Stimulated activated CD4-positive, alpha-beta T cell treated with anti-CD3 and anti-CD28 coated beads, TNF-alpha, amount 100 ng/mL, for 4 hours (primary cell): ENCODE measurements around the gene TMEM60.
A peak's percentile ranks its signal among the peaks of the same experiment; 100 is the strongest.
"Not testable (repeated sequence)": the region's sequence is repeated elsewhere in the genome, so short reads cannot be mapped to it uniquely, and the experiment has no call there.

Experiments used
- DNase-seq, 3 experiments: peaks; one replicate each; pipeline ENCODE4 v3.0.0-alpha.2; 2020; ENCODE audit warnings: low read depth in 3 of 3

The TMEM60 gene

DNA sequence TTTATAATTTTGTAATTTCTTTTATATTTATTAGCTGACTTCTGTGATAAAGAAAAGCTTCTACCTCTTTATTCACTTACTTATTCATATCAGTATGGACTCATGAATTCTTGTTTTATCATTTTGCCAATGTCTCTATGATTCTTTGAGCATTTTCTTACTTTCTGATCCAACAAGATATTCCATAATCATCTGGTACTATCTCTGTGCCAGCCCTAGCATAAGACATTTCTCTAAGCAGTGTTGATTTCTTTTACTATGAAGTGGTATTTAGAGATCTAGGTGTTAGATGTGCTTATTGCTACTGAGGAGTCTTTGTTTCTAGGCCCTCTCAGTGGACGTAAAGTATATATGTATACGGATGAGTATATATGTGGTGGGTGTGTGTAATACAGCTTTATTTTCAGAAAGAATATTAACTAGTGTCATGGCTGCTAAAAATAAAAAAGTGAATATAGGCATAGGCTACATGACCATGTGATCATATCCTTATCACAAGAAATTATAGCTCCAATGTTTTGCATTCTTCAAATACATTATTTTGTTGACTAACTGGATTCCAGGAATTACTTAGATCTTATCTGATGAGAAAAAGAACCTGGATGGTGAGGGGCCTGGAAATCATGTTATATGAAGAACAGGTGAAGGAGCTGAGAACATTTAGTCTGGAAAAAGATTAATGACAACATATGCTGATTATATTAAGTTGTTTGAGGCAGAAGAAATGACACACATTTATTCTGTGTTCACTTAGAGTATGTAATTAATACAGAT is 13.5 kb upstream of the TMEM60 start:
- DNase-seq = no peak

DNA sequence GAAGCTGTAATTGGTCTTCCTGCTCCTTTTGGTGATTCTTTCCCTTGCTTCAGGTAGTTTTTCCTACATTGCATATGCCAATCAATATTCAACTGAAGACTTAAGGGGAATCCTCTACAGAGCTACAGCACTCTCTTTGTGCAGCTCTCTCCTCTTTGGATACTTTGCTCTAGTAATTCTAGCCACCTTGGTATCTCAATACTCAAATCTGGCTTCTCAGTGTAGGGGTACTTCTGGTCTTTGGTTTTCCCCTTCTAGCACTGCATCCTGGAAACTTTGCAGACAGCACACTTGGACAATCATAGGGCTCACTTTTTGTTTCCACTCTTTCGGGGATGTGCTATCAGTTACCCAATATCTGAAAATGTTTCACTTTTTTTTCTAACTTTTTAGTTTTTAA is 10.3 kb upstream of the TMEM60 start:
- no peak for DNase-seq

DNA sequence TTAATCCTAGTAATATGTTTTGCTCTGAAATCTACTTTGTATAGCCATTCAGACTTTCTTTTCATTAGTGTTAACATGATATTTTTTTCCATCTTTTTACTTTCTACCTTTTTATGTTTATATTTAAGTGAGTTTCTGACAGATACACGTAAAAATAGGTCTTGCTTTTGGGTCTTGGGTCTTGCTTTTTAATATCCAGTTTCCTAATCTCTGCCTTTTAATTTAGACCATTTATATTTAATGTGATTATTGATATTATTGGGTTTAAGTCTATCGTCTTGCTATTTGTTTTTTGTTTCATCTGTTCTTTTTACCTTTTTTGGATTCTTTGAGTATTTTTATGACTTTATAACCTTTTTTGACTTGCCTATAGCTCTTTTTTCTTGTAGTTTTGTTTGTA is 8.2 kb upstream of the TMEM60 start:
- no peak for DNase-seq

DNA sequence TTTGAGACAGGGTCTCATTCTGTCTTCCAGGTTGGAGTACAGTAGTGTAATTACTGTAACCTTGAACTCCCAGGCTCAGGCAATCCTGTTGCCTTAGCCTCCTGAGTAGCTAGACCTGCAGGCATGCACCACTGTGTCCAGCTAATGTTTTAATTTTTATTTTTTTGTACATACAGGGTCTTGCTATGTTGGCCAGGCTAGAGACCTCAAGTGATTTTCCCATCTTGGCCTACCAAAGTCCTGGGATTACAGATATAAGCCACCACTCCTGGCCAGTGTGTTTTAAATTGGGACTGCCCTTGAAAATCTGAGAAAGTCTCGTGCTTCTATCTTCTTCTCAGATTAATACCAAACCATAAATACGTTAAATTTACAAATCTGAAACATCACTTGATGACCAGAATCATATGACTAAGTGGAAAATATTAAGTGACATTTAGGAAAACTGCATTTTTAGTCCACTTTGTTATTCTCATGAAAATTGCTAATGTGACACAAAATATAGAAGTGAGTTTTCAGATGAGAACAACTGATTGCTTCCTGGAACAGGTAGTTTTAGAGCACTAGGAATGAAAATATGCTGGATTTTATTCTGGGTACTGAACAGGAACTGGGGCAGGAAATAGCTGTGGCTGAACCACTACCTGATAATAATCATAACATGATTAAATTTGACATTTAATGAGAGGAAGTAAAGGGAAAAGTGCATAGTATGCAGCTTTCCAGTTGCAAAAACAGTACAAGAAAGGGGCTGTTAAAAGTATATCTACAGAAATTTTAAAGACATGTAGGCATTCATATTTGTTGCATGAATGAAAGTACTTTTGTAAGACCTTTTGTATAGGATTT is 4.5 kb upstream of the TMEM60 start:
- no peak for DNase-seq

DNA sequence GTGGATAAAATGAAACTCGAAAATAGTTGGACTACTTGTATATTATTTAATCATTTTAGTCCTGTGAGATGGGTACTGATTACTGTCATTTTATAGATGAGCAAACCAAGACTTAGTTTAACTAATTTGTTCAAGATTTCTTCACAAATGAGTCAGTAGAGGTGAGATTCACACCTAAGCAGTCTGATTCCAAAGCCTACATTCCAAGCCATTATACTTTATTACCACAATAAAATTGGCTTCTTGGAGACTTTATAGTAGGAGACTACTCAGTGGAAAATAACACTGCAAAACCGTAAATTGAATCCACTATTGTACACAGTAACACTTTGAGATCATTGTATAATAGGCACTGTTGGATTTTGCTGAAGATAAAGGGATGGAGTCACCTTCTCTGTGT is 2.5 kb upstream of the TMEM60 start:
- no peak for DNase-seq

DNA sequence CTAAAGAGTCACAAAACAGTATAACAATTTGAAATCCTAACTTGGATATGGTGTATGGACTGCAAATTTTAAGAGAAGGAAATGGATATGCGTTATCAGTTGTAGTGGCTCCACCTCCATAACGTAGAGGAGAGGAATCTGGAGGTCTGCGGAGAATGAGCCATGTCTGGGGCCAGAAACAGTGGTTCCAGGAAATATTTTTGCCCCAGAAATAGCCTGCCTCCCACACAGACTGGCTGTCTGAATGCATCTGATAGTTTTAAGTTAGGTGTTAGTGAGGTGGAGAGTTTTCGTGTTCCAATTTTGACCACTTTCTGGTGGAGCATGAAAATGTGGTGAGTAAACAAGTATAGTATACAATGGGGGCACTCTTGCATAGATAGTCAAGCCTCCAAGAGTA is 1.9 kb upstream of the TMEM60 start:
- no peak for DNase-seq

DNA sequence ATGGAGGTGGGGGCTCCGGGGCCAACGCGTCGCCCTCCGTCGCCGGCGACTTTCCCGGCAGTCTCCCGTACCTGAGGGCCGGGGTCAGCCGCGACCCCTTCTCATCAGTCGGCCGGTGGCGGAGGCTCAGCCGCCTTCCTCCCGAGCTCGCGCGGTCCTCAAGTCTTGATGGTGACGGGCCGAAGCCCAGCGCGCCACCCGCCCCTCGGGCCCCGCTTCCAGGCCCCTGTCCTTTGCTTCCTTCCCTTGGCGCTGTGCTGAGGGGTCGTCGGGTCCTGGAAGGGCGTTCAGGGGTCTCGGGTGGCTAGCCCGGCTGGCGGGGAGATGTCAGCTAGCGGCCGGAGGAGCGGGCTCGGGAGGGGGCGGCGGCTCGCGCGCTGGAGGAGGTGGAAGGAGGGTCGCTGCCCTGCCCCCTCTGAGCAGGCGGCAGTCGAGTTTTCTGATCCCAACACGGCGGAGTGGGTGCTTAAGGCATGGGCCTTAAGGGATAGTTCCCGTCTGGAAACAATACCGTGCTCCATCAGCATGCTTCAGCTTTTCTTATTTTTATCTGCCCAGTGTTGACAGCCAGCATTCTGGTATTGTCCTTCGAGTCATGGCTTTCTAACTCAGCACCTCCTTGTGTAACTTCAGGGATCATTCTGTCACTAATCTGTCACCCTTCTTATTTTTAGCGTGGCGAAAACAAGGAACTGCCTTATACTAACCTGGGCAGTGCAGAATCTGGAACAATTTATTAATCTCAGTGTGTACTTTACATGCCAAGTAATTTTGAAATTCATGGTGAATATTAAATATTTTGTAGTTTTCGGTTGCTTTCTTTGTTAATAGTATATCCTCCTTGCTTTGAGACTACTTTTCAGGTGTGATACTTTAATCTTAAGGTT is 1.1 kb upstream of the TMEM60 start:
- peak in 2 of 3 experiments; percentile 5 to 9 for DNase-seq

DNA sequence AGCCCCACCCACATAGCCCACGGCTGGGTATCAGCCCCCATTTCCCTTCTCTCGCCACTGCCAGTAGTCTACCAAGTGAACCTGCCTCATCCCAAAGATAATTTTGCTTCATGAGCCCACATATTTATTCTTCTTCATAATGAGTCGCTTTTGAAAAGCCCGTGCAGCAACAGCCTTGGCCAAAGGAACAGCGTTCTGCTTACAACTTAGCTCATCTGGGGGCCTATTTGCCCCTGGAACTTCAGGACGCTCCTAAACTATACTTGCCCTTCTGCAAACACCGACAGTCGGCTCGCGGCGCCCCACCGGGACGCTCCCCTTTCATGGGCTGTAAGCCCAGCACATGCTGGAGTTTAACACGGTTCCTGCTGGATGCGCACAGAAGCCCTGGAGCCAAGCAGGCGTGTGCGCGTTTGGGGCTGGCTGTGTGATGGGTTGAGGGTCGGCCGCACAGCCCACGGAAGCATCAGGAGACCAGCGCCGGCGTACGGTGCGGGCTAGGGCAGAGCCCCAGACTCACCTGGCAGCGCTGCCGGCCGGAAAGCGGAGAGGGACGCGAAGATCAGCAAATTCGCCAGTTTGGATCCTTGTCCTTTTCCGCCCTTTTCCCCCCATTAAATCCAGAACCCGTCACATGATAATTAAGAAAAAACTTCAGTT is 370 bp downstream of the TMEM60 start:
- DNase-seq = peak in 1 of 3 experiments; percentile 3

DNA sequence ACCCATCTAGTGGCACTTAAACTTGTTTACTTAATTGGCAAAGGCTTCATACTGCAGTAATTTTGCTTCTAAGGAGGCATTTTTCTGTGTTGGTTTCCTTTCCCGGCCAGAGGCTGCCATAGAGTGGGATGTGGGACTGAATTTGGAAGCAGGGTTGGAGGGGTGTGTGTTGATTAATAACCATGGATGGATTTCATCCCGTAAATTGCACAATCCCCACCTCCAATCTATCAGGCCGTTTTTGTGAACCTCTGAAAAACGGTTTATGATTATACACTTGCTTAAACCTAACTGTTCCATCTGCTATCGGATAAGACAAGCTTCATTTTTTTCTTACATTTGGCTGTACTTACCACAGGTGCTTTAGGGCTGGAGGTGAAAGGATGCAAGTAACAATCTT is 1.3 kb downstream of the TMEM60 start:
- DNase-seq = no peak

DNA sequence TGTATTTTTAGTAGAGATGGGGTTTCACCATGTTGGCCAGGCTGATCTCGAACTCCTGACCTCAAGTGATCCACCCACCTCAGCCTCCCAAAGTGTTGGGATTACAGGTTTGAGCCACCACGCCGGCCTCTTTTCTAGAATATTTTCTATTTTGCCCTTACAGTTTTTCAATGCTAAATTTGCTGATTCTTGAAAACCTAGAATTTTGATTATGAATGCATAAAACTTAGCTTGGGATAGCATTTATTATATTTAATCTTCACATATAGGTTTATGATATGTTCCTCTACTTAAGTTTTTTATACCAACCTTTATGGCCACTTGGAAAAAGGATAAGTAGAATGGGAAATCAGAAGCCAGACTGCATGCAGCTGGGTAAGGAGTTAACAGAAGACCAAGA is 2.1 kb downstream of the TMEM60 start:
- DNase-seq = no peak

DNA sequence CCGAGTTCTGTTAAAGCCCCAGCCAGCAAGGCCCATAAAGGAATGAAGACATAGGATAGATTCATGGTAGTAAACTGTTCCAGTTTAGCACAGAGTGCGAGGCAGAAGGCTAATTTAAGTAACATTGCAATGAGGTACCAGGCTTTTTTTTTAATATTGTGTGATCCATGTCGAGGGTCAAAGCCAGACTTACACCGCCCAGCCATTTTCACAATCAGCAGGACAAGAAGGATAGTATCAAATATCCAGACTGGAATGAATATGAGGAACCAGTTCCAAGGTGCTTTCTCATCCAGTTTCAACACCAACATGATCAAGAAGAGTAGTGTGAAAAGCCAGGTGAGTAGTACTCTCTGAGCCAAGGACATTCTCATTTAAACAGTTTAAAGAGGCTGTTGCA is 4.2 kb downstream of the TMEM60 start:
- no peak for DNase-seq

DNA sequence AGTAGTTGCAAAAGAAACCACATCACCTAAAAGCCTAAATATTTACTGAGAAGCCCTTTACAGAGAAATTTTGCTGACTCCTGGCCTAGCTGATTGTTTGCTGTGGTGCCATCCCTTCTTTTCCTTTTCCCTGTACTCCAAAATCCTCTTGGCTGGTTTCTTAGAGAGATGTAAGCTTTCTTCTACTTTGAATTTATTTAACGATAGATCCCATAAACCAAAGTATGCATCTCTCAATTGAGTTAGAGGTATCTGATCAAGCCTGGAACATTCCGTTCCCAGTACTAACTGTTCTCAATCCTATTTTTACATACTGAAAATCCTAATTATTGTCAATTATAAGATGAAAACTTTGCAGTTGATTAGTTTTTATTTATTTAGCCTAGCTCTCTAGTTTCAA is 6.3 kb downstream of the TMEM60 start:
- no peak for DNase-seq

DNA sequence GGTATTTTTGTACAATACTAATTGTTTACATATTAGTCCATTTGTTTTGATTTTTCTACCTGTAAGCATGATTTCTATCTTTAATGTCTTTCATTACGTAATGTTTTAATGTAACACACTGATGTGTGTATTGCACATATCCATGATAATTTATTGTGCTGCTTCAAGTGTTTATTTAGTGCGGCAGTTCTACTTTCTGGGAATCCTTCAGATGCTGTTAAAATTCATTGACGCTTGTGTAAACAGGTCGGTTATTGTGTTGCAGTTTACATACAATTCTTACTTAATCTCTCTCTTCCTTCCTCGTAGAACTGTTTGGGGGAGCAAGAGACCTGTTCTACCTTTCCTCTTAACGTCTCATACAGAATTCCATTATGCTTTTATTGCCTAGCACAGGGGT is 6.9 kb downstream of the TMEM60 start:
- DNase-seq = no peak

DNA sequence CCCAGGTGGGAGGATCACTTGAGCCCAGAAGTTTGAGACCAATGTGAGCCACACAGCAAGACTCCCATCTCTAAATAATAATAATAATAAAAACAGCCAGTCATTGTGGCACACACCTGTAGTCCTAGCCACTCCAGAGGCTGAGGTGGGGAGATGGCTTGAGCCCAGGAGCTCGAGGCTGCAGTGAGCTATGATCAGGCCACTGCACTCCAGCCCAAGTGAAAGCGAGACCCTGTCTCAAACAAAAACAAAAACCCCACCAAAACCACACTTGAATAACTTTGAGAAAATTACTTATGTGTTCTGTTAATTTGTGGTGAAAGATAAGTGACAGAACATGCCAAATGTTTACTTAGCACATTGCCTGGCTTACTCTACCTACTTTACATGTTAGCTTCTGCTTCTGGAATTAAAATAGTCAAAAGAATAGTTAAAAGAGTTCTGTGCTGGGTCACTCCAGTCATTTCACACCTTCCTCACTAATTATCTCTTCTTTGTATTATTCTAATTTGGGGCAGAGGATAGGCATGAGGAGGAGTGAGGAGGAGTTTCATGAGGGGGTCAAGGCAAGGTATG is 9.8 kb downstream of the TMEM60 start:
- DNase-seq = no peak

DNA sequence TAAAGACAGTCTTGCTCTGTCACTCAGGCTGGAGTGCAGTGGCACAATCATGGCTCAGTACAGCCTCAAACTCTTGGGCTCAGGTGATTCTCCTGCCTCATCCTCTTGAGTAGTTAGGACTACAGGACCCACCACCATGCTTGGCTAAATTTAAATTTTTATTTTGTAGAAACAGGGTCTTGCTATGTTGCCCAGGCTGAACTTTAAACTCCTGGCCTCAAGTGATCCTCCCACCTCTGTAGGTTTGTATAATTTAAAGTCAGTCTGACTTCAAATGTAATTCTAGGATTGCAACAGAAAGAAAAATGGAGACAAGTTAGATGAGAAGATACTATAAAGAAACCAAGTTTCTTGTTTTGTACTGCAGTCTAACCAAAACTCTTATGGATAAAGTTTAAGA is 11.5 kb downstream of the TMEM60 start:
- DNase-seq = no peak

DNA sequence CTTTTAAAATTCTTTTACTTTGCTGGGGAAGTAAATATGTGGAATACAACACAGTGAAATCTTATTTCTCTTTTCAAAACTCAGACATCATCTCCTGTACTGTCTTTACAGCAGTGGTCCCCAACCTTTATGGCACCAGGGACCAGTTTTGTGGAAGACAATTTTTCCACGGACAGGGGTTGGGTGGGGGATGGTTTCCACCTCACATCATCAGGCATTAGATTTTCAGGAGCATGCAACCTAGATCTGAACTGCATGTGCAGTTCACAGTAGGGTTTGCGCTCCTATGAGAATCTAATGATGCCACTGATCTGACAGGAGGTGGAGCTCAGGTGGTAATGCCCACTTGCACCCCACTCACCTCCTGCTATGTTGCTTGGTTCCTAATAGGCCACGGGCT is 12.2 kb downstream of the TMEM60 start:
- DNase-seq = no peak

DNA sequence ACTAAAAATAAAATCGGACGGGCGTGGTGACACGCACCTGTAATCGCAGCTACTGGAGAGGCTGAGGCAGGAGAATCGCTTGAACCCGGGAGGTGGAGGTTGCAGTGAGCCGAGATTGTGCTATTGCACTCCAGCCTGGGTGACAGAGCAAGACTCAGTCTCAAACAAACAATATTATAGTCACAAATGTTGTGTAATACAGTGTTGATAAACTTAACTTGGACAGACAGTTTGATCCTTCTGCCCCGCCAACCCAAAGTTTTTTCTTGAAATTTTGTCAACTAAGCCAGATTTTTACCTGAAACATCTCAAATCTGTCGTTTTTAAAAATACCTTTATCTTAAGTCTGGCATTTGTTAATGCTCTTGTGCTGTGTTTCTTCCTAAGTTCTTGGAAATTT is 13.8 kb downstream of the TMEM60 start:
- not testable (repeated sequence) for DNase-seq

DNA sequence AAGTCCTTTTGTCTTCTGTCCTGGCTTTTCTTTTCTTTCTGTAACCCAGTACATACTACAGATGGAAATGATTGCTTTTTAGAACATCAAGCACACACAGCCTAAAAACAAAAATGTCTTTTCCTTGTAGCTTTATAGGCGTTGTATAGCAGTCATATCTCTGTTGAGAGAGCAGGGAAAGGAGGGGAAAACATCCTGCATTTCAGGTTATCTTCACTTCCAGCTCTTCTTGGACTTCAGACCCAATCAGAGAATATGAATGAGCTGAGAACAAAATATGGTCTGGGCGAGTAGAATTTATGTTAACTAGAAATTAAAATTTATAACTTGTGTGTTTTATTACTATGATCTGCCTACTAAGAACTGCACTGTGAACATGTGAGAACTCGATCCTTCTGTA is 14.7 kb downstream of the TMEM60 start:
- no peak for DNase-seq

DNA sequence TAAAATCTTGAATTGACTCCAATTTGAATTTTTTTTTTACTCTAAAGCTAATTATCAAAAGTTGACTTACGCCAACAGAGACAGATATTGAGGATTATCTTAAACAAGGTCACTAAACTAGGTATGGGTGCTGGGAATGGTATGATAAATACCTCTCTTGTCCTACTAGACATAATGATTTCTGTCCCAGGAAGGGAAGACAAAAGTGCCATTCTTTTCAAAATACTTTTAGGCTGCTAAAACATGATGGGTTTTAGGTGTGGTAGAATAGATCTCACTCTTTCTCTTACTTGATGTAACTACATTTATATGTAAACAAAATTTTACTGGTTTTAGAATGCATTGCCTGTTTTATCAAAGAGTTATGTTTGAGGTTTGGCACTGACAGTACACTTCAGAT is 15.1 kb downstream of the TMEM60 start:
- DNase-seq = no peak

DNA sequence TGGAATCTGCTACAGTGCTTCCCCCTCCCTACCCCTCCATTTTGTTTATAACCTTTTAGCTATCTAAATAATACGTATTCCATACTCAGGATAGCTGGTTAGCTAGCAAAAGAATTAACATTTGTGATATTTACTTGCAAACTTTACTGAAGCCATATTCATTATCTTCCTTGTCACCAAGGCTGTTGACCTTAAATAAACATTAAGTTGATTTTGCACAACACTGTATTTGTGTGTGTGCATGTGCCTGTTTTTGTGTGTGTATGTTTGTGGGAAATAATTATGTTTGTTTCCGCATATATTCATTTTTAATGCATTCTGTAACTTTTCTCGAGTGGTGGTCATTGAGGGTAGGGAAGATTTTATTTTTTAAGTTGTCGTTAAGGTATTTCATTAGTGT is 15.9 kb downstream of the TMEM60 start:
- no peak for DNase-seq

DNA sequence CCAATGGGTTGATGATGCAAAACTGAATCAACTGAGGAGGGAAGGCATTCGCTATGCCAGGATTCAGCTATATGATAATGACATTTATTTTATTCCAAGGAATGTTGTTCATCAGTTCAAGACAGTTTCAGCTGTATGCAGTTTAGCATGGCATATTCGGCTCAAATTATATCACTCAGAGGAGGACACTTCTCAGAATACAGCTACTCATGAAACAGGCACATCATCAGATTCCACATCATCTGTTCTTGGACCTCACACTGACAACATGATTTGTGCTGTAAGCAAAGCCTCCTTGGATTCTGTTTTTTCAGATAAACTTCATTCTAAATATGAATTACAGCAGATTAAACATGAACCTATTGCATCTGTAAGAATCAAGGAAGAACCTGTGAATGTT is 19.7 kb downstream of the TMEM60 start:
- DNase-seq = no peak
